ENCODE measurements around the gene LRMDA.

LRMDA gene

DNA sequence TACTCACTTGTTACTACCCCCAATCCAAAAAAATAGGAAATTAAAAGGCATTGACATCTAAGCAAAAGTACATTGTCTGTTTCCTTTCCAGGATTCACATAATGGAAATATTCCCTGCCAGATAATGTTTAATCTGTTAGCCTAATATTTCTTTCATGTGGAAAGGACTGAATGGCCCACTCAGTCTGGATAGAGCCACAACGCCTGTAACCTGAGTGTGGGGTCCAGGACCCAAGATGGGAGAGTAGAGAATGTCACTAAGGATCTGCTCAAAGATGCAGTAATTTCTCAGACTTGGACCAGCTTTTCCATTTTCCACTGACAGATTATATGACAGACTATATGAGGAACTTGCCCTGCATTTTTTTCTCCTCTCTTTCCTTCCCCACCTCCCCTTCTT lies 1117.3 kb downstream of the LRMDA start:
- H3K27ac ChIP-seq (ENCODE audit: low read length, poor library complexity, severe bottlenecking), result no peak overlapping the region
- no peak overlapping the region for H3K4me3 ChIP-seq (ENCODE audit: insufficient read depth in 1 of 2, low read depth in 1 of 2, low read length in 2 of 2)
- no peak overlapping the region for H3K4me2 ChIP-seq (ENCODE audit: low read length, poor library complexity, severe bottlenecking)
- peak overlapping the region; percentile 76 to 100 for H2BK12ac ChIP-seq (ENCODE audit: low read length in 2 of 2)
- H3K9me3 ChIP-seq (ENCODE audit: control insufficient read depth, low read length), result no peaks in the 10 kb centered on the region
- H4K8ac ChIP-seq (ENCODE audit: low read length), result no peak overlapping the region
- H2AK5ac ChIP-seq (ENCODE audit: low read length, severe bottlenecking), result peak overlapping the region; percentile 85
- no peaks in the 10 kb centered on the region for H3K79me1 ChIP-seq (replicated peaks; ENCODE audit: low read length, poor library complexity, severe bottlenecking)
- DNase-seq, result no peak
- no peaks in the 10 kb centered on the region for H3K27me3 ChIP-seq (ENCODE audit: control insufficient read depth in 1 of 2, insufficient read depth in 1 of 2, low read length in 2 of 2)
- H3K23ac ChIP-seq (ENCODE audit: low read length in 2 of 2), result no peak overlapping the region
- no peak overlapping the region for H3K14ac ChIP-seq (ENCODE audit: low read length in 2 of 2)
- H2AFZ ChIP-seq (ENCODE audit: low read depth, low read length), result no peak overlapping the region
- peak overlapping the region; percentile 3 to 96 for H3K4ac ChIP-seq (ENCODE audit: low read depth in 1 of 2, low read length in 2 of 2)
- H2BK120ac ChIP-seq (ENCODE audit: low read depth, low read length), result peak overlapping the region; percentile 55
- peak overlapping the region; percentile 25 to 96 for H3K18ac ChIP-seq (ENCODE audit: low read depth in 1 of 2, low read length in 2 of 2)
- no peak overlapping the region for H2BK5ac ChIP-seq (ENCODE audit: low read depth, low read length, poor library complexity, severe bottlenecking)
- peak overlapping the region; percentile 73 for H2BK15ac ChIP-seq (ENCODE audit: low read depth, poor library complexity, severe bottlenecking)
- no peaks in the 10 kb centered on the region for H3K36me3 ChIP-seq (ENCODE audit: control insufficient read depth in 1 of 2, insufficient read depth in 2 of 2, low read depth in 1 of 2, low read length in 2 of 2)
- no peak overlapping the region for H3K9ac ChIP-seq (ENCODE audit: low read length)
- peak overlapping the region; percentile 74 for H4K91ac ChIP-seq (ENCODE audit: low read length)
- peaks cover 2% of the 10 kb centered on the region for H3K4me1 ChIP-seq (ENCODE audit: control insufficient read depth, insufficient read depth, low read depth, low read length)
- WGBS, result 100% methylated on average over 1 of the region's 1 CpG

DNA sequence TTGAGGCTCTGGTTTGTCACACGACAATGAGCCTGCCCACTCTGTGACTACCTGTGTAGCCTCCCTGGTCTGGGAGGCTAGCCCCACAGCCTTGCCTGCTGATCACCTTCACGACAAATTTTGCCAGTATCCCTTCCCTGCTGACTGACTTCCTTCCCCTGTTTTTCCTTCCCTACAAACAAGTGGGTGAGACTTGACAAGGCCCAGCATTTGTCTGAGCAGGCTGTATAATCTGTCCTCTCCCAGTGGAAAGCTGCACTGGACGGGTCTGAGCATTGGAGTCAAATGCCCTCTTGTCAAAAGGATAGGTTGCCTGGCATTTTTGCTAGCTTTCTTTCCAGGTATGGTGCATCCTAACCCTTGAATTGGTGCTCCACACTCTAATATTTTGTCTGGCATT lies 1117.7 kb downstream of the LRMDA start:
- peaks cover 2% of the 10 kb centered on the region for H3K4me1 ChIP-seq (ENCODE audit: control insufficient read depth, insufficient read depth, low read depth, low read length)
- H3K14ac ChIP-seq (ENCODE audit: low read length in 2 of 2), result peak overlapping the region in 1 of 2 experiments; percentile 92
- H3K79me1 ChIP-seq (replicated peaks; ENCODE audit: low read length, poor library complexity, severe bottlenecking), result no peaks in the 10 kb centered on the region
- no peak overlapping the region for H3K4me2 ChIP-seq (ENCODE audit: low read length, poor library complexity, severe bottlenecking)
- H2AK5ac ChIP-seq (ENCODE audit: low read length, severe bottlenecking), result peak overlapping the region; percentile 85
- peak overlapping the region; percentile 76 to 100 for H2BK12ac ChIP-seq (ENCODE audit: low read length in 2 of 2)
- no peak overlapping the region for H3K27ac ChIP-seq (ENCODE audit: low read length, poor library complexity, severe bottlenecking)
- H4K8ac ChIP-seq (ENCODE audit: low read length), result peak overlapping the region; percentile 81
- H3K36me3 ChIP-seq (ENCODE audit: control insufficient read depth in 1 of 2, insufficient read depth in 2 of 2, low read depth in 1 of 2, low read length in 2 of 2), result no peaks in the 10 kb centered on the region
- no peaks in the 10 kb centered on the region for H3K27me3 ChIP-seq (ENCODE audit: control insufficient read depth in 1 of 2, insufficient read depth in 1 of 2, low read length in 2 of 2)
- peak overlapping the region; percentile 55 for H2BK120ac ChIP-seq (ENCODE audit: low read depth, low read length)
- no peak overlapping the region for H3K9ac ChIP-seq (ENCODE audit: low read length)
- no peak overlapping the region for H3K4me3 ChIP-seq (ENCODE audit: insufficient read depth in 1 of 2, low read depth in 1 of 2, low read length in 2 of 2)
- H3K4ac ChIP-seq (ENCODE audit: low read depth in 1 of 2, low read length in 2 of 2), result peak overlapping the region; percentile 3 to 96
- H2AFZ ChIP-seq (ENCODE audit: low read depth, low read length), result peak overlapping the region; percentile 44
- DNase-seq, result no peak
- no peak overlapping the region for H2BK5ac ChIP-seq (ENCODE audit: low read depth, low read length, poor library complexity, severe bottlenecking)
- H2BK15ac ChIP-seq (ENCODE audit: low read depth, poor library complexity, severe bottlenecking), result peak overlapping the region; percentile 73
- H3K23ac ChIP-seq (ENCODE audit: low read length in 2 of 2), result peak overlapping the region in 1 of 2 experiments; percentile 73
- 94% methylated on average over 3 of the region's 3 CpGs for WGBS
- peak overlapping the region; percentile 25 to 96 for H3K18ac ChIP-seq (ENCODE audit: low read depth in 1 of 2, low read length in 2 of 2)
- H3K9me3 ChIP-seq (ENCODE audit: control insufficient read depth, low read length), result no peaks in the 10 kb centered on the region
- peak overlapping the region; percentile 74 for H4K91ac ChIP-seq (ENCODE audit: low read length)

- Histone ChIP-seq H2BK15ac (ENCODE audit: low read depth, poor library complexity, severe bottlenecking) (no peak overlapping the region), H3K4me1 (ENCODE audit: control insufficient read depth, insufficient read depth, low read depth, low read length) (peaks cover 2% of the 10 kb centered on the region), H3K14ac (ENCODE audit: low read length in 2 of 2) (no peak overlapping the region), H3K9me3 (ENCODE audit: control insufficient read depth, low read length) (no peaks in the 10 kb centered on the region), H2BK5ac (ENCODE audit: low read depth, low read length, poor library complexity, severe bottlenecking) (no peak overlapping the region), H3K4me3 (ENCODE audit: insufficient read depth in 1 of 2, low read depth in 1 of 2, low read length in 2 of 2) (no peak overlapping the region), H3K4me2 (ENCODE audit: low read length, poor library complexity, severe bottlenecking) (no peak overlapping the region), H2AFZ (ENCODE audit: low read depth, low read length) (no peak overlapping the region), H2BK120ac (ENCODE audit: low read depth, low read length) (no peak overlapping the region), H4K8ac (ENCODE audit: low read length) (no peak overlapping the region), H3K27me3 (ENCODE audit: control insufficient read depth in 1 of 2, insufficient read depth in 1 of 2, low read length in 2 of 2) (no peaks in the 10 kb centered on the region), H3K4ac (ENCODE audit: low read depth in 1 of 2, low read length in 2 of 2) (peak overlapping the region in 1 of 2 experiments; percentile 52), H4K91ac (ENCODE audit: low read length) (no peak overlapping the region), H3K18ac (ENCODE audit: low read depth in 1 of 2, low read length in 2 of 2) (no peak overlapping the region), H3K9ac (ENCODE audit: low read length) (no peak overlapping the region), H2AK5ac (ENCODE audit: low read length, severe bottlenecking) (no peak overlapping the region), H2BK12ac (ENCODE audit: low read length in 2 of 2) (no peak overlapping the region), H3K79me1 (replicated peaks; ENCODE audit: low read length, poor library complexity, severe bottlenecking) (no peaks in the 10 kb centered on the region), H3K23ac (ENCODE audit: low read length in 2 of 2) (no peak overlapping the region), H3K27ac (ENCODE audit: low read length, poor library complexity, severe bottlenecking) (no peak overlapping the region), H3K36me3 (ENCODE audit: control insufficient read depth in 1 of 2, insufficient read depth in 2 of 2, low read depth in 1 of 2, low read length in 2 of 2) (no peaks in the 10 kb centered on the region)
- WGBS, result 0% methylated on average over 1 of the region's 1 CpG
- DNase-seq, result peak; percentile 88
Measured at GRCh38 chr10:76550806-76551205, 1119.4 kb downstream of the LRMDA start.

DNA sequence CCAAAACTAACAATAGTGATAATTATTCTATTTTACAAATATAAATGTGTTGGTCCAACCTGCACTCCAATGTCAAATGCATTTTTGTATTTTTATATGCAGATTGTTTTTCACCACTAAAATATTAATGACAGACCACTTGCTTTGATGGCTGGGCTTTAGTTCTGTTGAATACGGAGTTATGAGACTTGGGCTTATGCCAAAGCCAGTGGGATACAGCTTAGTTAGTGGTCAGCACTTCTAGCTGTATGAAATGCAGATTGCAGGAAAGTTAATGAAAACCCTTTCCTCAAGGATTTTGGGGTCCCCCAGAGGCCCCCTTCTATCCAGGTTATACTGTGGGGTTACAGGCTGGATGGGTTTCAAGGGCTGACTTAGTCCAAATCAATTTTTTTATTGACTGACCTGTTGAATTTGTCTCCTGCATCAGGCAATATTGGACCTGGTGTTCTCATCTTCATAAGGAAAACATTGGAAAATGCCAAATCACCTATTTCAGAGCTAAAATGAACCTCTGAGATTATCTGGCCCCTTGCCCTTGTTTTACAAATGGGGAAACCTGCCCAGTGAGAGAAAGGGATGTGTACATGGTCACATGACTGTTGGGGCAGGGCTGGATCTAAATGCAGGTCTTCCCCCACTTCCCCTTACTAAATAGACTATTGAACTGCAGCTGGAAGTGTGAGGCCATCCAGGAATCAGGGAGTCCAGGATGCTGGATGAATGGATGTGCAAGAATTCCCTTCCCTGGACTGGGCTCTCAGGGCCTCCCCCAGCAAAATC lies 1120.9 kb downstream of the LRMDA start:
- no peak overlapping the region for H2AFZ ChIP-seq (ENCODE audit: low read depth, low read length)
- no peaks in the 10 kb centered on the region for H3K9me3 ChIP-seq (ENCODE audit: control insufficient read depth, low read length)
- H2BK12ac ChIP-seq (ENCODE audit: low read length in 2 of 2), result peak overlapping the region in 1 of 2 experiments; percentile 42
- no peak overlapping the region for H3K23ac ChIP-seq (ENCODE audit: low read length in 2 of 2)
- no peak overlapping the region for H3K4me2 ChIP-seq (ENCODE audit: low read length, poor library complexity, severe bottlenecking)
- H4K8ac ChIP-seq (ENCODE audit: low read length), result no peak overlapping the region
- no peak overlapping the region for H3K9ac ChIP-seq (ENCODE audit: low read length)
- H2BK120ac ChIP-seq (ENCODE audit: low read depth, low read length), result no peak overlapping the region
- H2BK15ac ChIP-seq (ENCODE audit: low read depth, poor library complexity, severe bottlenecking), result no peak overlapping the region
- H3K27me3 ChIP-seq (ENCODE audit: control insufficient read depth in 1 of 2, insufficient read depth in 1 of 2, low read length in 2 of 2), result no peaks in the 10 kb centered on the region
- H4K91ac ChIP-seq (ENCODE audit: low read length), result no peak overlapping the region
- no peaks in the 10 kb centered on the region for H3K36me3 ChIP-seq (ENCODE audit: control insufficient read depth in 1 of 2, insufficient read depth in 2 of 2, low read depth in 1 of 2, low read length in 2 of 2)
- no peak for DNase-seq
- H3K14ac ChIP-seq (ENCODE audit: low read length in 2 of 2), result no peak overlapping the region
- H3K18ac ChIP-seq (ENCODE audit: low read depth in 1 of 2, low read length in 2 of 2), result peak overlapping the region in 1 of 2 experiments; percentile 38
- no peak overlapping the region for H3K4me3 ChIP-seq (ENCODE audit: insufficient read depth in 1 of 2, low read depth in 1 of 2, low read length in 2 of 2)
- no peak overlapping the region for H3K27ac ChIP-seq (ENCODE audit: low read length, poor library complexity, severe bottlenecking)
- no peaks in the 10 kb centered on the region for H3K79me1 ChIP-seq (replicated peaks; ENCODE audit: low read length, poor library complexity, severe bottlenecking)
- 100% methylated on average over 1 of the region's 1 CpG for WGBS
- H2BK5ac ChIP-seq (ENCODE audit: low read depth, low read length, poor library complexity, severe bottlenecking), result no peak overlapping the region
- peak overlapping the region; percentile 21 for H2AK5ac ChIP-seq (ENCODE audit: low read length, severe bottlenecking)
- peaks cover 2% of the 10 kb centered on the region for H3K4me1 ChIP-seq (ENCODE audit: control insufficient read depth, insufficient read depth, low read depth, low read length)
- peak overlapping the region in 1 of 2 experiments; percentile 21 for H3K4ac ChIP-seq (ENCODE audit: low read depth in 1 of 2, low read length in 2 of 2)

Data from mesenchymal stem cell (in vitro differentiated cells and primary cell).